HuH-7 (cell line): Measurements from ENCODE around the gene ATP5F1A.
"Not testable (repeated sequence)": the region's sequence is repeated elsewhere in the genome, so short reads cannot be mapped to it uniquely, and the experiment has no call there.

ENCODE experiments used
- DNase-seq: peaks from one replicate; pipeline ENCODE4 v3.0.0; 2011; ENCODE audit warnings: low spot score

Gene ATP5F1A

GRCh38 chr18:46097801-46098615, at the start of gene ATP5F1A:
TSS of gene ATP5F1A (minus strand) at chr18:46098296. CDS start at chr18:46098231, 65 bp downstream.
- peak; percentile 62 for DNase-seq

DNA sequence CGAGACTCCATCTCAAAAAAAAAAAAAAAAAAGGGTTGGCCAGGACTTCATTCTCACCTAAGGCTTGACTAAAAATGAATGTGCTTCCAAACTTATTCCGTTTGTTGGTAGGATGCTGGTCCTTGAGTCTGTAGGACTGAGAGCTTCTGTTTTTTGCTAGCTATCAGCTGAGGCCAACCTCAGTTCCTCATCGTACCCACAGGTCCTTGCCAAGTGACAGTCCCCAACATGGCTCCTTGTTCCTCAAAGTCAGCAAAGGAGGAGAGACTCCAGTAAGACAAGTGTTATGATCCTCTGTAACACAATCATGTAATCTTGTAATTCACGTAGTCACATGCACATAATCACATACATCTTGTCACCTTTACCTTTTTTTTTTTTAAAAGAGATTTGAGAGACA, 43.1 kb upstream of the ATP5F1A start:
- no peak for DNase-seq

- DNase-seq = no peak
Measured at GRCh38 chr18:46140173-46140572, 42.1 kb upstream of the ATP5F1A start.

DNA sequence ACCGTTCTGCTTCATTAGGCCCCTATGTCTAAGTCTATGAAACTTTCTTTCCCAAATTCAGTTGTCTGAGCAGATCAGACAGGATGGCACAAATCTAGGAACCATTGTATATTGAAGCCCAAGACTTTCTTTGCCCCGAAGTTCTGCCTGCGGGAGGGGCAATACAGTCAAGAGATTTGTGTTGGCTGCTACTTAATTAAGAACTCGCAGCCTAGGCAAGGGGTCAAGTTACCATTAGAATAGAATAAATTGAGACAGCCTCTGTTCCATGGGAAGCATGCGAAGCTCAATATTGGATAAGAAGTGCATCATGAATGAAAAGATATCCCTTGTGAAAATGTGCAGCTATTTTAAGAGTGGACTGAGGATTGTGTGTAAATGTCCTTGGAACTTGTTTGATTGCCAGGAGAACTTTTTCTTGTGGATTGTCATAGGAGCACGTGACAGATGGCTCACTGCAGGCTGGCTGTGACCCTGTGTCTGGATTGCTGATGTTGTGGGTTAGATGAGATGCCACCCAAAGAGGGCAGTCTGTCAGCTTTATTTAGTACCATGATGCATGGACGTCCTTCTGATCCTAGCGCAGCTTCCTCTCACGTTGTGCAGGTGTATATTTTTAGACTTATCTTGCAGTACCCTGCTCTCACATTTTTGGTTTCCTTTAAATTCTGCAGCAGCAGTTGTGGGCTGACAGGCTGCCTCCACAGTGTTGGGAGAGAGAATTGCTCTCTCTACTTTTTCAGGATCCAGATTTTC, 37.0 kb upstream of the ATP5F1A start:
- no peak for DNase-seq

DNA sequence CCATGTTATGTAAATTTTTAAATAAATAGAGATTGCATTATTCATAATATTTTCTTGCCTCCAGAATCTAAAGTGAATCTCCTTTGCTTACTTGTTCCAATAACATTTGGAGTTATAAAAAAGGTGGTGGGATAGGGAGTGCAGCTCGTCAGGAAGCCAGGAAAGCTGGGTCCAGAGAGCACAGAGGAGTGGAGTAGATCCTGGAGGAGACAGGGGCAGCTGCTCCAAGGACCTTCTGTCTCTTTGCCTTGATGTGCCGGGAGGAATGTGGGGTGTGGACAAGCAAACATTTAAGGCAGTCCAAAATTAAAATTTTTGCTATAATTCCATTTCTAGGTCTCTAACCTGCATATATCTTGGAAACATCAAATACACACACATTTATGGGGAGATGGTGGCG, 35.4 kb upstream of the ATP5F1A start:
- DNase-seq = no peak

GRCh38 chr18:46130549-46130948, 32.5 kb upstream of the ATP5F1A start:
- DNase-seq = not testable (repeated sequence)

DNA sequence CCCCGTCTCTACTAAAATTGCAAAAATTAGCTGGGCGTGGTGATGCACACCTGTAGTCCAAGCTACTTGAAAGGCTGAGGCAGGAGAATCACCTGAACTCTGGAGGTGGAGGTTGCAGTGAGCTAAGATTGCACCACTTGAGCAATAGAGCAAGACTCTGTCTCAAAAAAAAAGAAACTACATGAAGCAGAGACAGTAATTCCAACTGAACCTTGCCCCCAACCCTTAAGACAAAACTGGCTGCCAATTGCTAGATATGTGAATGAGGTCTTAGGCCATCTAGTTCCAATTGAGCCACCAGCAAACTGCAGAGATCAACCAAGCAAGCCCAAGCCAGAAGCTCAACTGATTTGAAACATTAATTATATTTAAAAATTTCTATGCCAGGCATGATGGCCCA, 32.0 kb upstream of the ATP5F1A start:
- DNase-seq = no peak

DNA sequence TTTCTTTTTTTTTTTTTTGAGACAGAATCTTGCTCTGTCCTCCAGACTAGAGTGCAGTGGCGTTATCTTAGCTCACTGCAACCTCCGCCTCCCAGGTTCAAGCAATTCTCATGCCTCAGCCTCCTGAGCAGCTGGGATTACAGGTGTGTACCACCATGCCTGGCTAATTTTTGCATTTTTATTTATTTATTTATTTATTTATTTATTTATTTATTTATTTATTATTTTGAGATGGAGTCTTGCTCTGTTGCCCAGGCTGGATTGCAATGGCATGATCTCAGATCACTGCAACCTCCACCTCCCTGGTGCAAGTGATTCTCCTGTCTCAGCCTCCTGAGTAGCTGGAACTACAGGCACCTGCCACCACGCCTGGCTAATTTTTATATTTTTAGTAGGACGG, 28.5 kb upstream of the ATP5F1A start:
- not testable (repeated sequence) for DNase-seq

GRCh38 chr18:46113751-46114150, 15.7 kb upstream of the ATP5F1A start:
- no peak for DNase-seq

DNA sequence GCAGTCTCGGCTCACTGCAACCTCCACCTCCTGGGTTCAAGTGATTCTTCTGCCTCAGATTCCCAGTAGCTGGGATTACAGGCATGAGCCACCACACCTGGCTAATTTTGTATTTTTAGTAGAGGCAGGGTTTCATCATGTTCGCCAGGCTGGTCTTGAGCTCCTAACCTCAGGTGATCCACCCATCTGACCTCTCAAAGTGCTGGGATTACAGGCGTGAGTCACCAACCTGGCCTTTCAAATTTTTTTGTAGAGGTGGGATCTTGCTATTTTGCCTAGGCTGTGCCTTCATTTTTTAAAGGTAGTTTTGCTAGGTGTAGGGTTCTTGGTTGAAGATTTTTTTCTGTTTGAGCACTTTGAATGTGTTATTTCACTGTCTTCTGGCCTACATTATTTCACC, 12.3 kb upstream of the ATP5F1A start:
- DNase-seq = no peak

- DNase-seq = no peak
Measured at GRCh38 chr18:46109386-46109785, 11.3 kb upstream of the ATP5F1A start.

GRCh38 chr18:46104128-46104911, 6.2 kb upstream of the ATP5F1A start, which contains the start of gene HAUS1:
TSS of gene HAUS1 (plus strand) at chr18:46104385. CDS start at chr18:46104412, 27 bp downstream.
- peak; percentile 78 for DNase-seq

GRCh38 chr18:46099463-46099862, 1.4 kb upstream of the ATP5F1A start:
- no peak for DNase-seq

DNA sequence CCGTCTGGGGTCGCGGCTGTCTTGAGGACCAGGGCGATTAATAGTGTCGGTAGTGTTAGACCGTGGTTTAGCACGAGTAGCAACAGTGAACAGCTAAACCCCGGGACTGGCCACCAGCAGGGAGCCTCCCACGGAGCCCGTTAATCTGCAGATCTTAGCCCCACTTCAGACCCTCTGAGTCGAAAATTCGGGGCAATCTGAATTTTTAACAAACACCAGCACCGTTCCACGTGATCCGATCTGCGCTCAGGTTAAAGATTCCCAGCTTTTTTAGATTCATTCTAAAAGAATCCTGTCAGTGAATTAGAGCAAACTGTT, 479 bp upstream of the ATP5F1A start:
- no peak for DNase-seq

GRCh38 chr18:46097431-46097800, 680 bp downstream of the ATP5F1A start:
- DNase-seq = no peak

DNA sequence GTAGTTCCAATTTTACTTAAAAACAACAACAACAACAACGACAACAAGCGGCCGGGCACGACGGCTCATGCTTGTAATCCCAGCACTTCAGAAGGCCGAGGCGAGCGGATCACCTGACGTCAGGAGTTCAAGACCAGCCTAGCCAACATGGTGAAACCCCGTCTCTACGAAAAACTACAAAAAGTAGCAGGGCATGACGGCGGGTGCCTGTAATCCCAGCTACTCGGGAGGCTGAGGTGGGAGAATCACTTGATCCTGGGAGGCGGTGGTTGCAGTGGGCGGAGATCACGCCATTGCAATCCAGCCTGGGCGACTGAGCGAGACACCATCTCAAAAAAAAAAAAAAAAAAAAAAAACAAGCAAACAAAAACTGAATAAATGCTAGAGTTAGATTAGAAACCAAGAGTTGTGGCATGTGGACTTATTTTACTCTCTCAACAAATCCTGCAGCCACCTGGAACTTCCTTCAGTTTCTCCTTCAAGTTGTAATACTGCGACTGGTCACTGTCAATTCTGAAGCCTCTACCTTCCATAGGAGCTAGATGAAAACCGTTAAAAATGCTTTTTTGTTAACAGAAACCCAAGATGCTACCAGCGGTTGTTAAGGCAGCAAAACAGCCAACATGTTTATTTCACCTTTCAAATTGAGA, 1.3 kb downstream of the ATP5F1A start:
- no peak for DNase-seq

- DNase-seq = no peak
Measured at GRCh38 chr18:46095532-46095931, 2.6 kb downstream of the ATP5F1A start.

DNA sequence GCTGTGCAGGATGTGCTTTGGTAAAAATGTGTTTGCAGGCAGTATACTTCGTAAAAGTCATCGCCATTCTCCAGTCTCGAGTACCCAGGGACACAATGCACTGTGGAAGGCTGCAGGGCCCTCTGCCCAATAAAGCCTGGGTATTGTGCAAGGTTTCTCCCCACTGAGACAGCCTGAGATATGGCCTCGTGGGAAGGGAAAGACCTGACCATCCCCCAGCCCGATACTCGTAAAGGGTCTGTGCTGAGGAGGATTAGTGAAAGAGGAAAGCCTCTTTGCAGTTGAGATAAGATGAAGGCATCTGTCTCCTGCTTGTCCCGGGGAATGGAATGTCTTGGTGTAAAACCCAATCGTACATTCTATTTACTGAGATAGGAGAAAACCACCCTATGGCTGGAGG, 9.6 kb downstream of the ATP5F1A start:
- DNase-seq = not testable (repeated sequence)

- DNase-seq = no peak
Measured at GRCh38 chr18:46084431-46084830, 13.7 kb downstream of the ATP5F1A start.

DNA sequence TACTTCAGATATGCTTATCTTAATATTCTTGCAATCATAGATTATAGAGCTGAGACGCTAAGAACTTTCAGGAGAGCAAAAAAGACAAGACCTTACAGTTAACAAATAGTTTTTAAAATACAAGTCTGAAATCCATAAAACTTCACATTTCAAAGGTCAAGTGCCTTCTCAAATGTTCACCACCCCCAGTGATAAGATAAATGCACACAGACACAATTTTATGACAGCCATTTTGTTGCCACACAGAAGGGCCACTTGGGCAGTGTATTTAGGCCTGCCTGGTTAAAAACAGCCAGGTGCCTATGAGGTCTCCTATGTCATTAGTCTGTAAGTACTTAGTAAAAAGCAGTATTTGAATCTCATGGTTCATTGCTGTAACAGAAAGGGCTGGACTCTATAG, 17.9 kb downstream of the ATP5F1A start:
- no peak for DNase-seq

GRCh38 chr18:46079336-46079735, 18.8 kb downstream of the ATP5F1A start:
- DNase-seq = no peak
